NCI-H526 treated with DMSO at 0.1 percent for 48 hours (cell line): ENCODE measurements around the gene LILRA6.
"Not testable (repeated sequence)": the region's sequence is repeated elsewhere in the genome, so short reads cannot be mapped to it uniquely, and the experiment has no call there.

Experiments
- DNase-seq: peaks from one replicate; lab custom pipeline; 2025; lab: John Stamatoyannopoulos, UW

LILRA6 gene

DNA sequence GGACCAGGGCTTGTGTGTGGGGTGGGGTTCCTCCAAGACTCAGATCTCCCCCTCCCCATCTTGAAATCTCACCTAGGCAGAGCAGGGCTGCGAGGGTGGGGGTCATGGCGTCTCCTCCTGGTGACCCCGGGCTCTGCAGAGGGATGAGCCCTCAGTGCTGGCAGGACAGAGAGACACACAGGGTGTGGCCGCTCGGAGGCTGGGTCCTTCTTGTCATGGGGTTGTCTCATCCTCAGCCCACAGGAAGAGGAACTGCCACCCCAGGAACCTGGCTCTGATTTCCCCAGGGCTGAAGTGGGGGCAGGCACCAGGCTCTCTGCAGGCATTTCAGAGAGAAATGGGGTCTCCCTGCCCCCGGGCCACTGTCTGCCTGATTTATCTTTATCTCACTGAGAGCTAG lies at the start of gene LILRA6:
Gene LILRA6 (minus strand): TSS at position 145 of the 400 bp plus-strand sequence.
- DNase-seq, result not testable (repeated sequence)

DNA sequence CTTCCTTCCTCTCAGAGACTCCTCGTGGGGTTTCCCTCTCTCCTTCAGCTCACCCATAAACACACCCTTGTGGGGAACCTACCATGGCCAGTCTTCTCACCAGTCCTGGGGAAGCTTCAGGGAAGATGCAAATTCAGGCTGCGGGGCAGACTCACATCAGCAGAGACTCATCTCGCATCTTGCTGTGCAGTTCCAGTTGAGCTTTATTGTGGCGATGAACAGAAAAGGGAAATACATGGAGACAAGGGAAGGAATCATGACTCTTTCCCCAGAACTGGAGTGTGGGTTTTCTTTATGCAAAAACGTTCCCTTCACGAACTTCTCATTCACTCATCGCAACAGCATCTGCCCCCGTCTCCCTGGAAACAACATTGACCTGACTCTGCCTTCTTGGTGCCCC lies 46.6 kb upstream of the LILRA6 start:
- DNase-seq, result not testable (repeated sequence)

DNA sequence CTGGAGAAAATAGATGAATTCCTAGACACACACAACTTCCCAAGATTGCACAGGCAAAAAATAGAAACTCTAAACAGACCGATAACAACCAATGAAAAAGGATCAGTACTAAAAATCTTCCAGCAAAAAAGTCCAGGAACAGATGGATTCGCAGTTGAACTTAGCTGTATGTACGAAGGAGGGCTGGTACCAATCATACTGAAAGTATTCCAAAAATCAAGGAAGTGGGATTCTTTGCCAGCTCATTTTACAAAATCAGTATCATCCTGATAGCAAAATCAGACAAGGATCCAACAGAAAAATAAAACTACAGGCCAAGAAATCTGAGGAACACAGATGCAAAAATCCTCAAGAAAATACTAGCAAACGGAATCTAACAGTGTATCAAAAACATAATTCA lies 44.9 kb upstream of the LILRA6 start:
- no peak for DNase-seq

GRCh38 chr19:54286283-54286682 lies 43.7 kb upstream of the LILRA6 start:
- DNase-seq, result not testable (repeated sequence)

DNA sequence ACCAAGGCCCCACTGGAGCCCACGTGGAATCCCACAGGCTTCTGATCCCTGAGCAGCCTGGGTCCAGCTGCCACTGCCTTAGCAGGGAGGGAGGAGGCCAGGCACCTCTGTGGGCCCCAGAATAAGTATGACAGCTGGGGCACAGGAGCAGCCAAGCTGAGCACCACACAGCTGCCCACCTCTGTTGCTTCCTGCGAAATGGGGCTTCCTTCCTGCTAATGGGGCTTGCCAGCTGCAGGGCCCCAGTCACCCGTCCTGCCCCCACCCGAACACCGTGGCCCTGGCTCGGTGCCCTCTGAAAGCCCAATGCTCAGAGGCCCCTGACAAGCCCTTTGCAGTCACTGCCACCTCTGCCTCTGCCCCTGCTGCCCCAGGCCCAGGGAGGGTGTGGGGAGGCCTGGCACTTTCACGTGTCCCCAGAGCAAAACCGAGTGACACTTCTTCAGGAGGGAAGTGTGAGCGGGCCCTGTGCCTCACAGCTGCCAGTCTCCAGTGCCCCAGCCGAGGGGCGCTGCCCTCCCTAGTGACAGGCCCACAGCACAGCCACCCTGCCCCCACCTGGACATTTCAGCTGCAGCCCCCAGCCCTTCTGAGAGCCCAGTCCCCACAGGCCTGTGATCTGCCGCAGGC lies 43.0 kb upstream of the LILRA6 start:
- DNase-seq, result not testable (repeated sequence)

DNA sequence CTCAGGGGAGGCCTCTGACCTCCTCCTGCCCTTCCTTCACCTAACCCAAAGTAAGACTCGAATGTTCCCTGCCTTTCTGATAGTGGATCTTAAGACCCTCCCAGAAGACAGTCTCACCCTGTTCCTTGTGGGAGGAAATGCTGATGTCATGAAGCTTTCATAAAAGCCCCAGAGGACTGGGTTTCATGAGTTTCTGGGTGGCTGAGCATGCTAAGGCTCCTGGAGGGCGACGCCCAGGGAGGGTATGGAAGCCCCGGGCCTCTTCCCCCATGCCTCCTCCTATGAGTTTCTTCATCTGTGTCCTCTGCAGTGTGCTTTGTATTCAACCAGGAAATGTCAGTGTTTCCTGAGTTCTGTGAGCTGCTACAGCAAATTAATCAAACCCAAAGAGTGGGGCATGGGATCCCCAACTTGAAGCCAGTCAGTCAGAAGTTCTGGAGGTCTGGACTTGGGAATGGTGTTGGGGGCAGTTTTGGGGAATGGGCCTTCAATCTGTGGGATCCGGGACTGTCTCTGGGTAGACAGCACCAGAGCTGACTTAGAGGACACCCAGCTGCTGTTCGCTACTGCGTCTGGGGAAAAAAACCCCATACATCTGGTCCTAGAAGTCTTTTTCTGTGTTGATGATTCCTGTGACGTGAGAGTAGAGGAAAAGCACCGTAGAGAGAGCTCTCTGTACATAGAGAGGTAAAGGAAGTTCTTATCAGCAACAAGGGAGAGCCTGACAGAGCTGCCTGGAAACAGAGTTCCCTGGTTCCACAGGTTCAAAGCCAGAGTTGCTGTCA lies 40.3 kb upstream of the LILRA6 start:
- no peak for DNase-seq

GRCh38 chr19:54281729-54282075 lies 39.1 kb upstream of the LILRA6 start:
- not testable (repeated sequence) for DNase-seq

DNA sequence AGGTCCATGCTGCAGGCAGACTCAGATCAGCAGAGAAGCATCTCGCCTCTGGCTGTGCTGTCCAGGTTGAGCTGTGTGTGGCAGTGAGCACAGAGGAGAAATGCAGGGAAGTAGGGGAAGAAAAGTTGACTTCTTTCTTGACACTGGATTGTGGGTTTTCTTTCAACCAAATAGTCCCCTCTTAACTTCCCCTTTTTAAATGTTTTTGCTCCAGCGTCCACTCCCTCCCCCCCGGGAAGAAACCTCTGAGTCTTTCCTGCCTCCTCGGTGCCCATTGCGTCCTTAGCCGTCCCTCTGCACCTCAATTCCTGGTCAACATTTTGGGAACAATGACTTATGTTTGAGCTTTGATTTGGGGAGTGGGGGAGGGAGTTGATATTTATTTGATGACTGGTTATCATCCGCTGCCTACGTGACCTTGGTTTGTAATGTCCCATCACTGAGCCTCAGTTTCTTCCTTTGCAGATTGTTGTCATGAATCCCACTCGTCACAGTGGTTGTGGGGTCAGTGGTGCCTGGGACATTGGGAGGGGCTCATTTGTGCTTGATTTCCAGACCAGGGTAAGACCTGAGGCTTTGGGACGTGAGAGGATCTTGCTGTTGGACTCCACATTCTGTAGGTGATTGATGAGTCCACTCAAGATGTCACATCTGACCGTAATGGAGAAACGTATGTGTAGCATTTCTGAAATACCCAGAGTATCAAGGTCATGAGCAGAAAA lies 38.6 kb upstream of the LILRA6 start, which contains the start of gene LILRB2:
Gene LILRB2 (minus strand): TSS at position 104 of the 722 bp plus-strand sequence. CDS start 614 bp downstream, outside the sequence.
- no peak for DNase-seq

DNA sequence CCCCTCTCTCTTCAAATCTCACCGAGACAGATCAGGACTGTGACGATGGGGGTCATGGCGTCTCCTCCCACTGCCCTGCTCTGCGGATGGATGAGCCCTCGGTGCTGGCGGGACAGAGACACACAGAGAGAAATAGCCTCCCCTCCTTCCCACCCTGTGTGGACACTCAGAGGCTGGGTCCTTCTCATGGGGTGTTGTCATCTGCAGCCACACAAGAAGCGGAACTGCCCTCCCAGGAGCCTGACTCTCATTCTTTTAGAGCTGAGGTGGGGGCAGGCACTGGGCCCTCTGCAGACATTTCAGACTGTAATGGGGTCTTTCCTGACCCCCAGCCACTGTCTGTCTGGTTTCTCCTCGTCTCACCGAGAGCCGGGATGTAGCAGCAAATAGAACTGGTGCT lies 37.9 kb upstream of the LILRA6 start:
- not testable (repeated sequence) for DNase-seq

DNA sequence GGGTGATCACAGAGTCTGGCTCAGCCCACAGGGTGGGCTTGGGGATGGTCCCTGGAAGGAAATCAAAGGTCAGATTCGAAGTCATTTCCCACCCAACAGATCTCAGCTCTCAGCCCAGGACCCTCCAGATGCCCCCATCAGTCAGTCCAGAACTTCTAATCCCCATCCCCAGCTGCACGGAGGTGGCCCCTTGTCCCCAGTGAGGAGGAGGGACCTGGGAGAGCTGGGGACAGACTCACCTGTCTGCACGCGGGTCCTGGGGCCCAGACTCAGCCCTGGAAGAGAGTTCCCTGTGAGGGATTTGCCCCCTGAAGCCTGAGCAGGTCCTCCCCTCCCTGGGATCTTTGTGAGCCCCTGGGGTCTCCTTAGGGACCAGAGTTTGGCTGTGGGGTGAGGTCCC lies 37.4 kb upstream of the LILRA6 start:
- DNase-seq, result not testable (repeated sequence)

DNA sequence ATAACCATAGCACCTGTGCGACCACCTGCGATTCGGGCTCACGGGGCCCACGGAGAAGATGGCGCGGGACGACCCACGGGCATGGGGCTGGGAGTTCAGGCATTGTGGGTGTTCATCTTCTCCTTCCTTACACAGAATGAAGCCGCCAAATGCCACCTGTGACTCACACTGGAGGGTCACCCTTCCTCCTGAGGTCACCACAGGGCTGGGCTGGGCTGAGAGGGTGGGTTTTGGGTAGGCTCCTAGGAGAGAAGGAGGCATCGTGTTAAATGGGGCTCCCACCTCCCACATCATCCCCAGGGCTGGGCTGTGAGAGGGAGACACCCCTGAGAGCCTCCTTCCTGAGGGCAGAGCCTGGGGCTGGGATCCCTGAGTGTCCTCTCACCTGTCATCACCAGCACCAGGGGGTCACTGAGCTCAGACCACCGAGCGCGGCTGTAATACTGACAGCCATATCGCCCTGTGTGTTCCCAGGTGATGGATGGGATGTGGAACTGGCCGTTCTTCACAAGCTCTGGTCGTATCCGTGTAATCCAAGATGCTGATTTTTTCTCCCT lies 36.9 kb upstream of the LILRA6 start:
- DNase-seq, result no peak

DNA sequence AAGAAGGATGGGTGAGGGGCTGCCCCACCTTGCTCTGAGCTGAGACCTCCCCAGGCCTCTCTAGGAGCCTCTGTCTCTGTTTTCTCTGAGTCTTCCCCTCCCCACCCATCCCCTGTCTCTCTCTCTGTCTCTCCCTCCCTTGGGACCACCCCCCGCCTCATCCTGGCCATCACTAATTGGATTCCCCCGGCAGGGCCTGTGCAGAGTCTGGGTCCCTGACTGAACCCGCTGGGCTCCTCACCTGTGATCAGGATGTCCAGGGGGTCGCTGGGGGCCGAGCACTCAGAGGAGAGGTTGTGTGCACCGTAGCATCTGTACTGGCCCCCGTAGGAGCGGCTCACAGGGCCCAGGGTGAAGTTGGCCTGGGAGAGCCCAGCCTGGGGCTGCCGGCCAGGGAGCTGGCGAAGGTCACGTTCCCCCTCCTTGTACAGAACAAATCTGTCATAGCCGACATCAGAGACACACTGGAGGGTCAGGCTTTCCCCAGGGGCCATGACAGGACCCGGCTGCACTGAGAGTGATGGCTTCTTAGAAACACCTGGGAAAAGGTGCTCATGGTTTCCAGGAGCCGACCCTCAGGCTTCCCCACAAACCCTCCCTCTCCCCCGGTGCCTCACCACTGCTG lies 36.1 kb upstream of the LILRA6 start:
- DNase-seq, result not testable (repeated sequence)

DNA sequence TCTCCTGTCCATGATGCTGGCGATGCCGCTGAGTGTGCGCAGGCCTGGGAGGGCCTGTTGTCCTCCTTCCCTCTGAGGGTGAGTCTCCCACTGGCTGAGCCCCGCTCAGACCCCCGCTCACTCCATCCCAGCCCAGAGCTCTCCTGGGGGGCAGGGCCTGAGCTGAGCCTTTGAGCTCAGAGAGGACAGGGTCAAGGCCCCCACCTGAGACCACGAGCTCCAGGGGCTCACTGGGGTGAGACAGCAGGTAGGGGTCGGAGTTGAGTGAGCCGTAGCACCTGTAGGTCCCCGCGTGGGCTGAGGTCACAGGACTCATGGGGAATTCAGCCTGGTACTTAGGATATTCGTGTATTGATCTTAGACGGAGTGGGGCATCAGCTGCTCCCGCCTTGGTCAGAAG lies 35.5 kb upstream of the LILRA6 start:
- DNase-seq, result not testable (repeated sequence)

- DNase-seq, result not testable (repeated sequence)
These were observed 34.6 kb upstream of the LILRA6 start for GRCh38 chr19:54277111-54277615.

DNA sequence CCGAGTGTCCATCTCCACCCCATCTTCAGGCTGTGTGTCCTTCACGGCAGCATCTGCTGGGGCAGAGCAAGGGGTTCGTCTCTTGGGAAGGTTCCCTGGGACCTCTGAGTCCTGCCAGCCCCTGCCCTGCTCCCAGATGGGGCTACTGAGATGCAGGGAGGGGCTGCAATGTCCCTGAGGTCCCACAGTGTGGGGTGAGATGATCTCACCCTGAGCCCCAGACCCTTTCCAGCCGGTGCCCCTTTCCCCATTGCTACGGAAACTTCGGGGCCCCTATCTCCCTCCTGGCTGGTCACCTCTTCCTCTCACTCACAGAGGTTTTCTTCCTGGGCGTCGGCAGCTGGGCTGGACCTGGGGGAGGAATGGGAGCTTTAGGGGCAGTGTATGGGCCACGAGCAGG lies 33.4 kb upstream of the LILRA6 start:
- DNase-seq, result no peak

- not testable (repeated sequence) for DNase-seq
These were observed 31.9 kb upstream of the LILRA6 start for GRCh38 chr19:54274516-54274915.

GRCh38 chr19:54273821-54274220 lies 31.2 kb upstream of the LILRA6 start:
- DNase-seq, result no peak

DNA sequence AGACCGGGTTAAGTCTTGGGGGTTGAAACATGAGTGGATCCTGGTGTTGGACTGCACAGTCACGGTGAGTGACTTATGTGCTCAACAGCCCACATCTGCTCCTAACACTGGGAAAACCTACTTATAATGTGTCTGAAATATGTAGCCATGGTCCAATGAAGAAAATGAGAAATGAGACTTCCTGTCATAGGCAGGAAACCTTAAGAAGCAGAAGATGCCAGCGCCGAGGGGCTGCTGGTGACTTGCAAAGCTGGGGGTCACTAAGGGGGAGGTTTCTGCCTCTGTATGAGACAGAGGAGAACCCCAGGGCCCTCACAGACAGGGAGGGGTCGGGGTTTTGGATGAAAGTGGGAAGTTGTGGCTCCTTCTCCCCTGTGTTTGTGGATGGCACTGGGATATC lies 29.6 kb upstream of the LILRA6 start:
- DNase-seq, result not testable (repeated sequence)

GRCh38 chr19:54271587-54271986 lies 29.0 kb upstream of the LILRA6 start:
- DNase-seq, result not testable (repeated sequence)

DNA sequence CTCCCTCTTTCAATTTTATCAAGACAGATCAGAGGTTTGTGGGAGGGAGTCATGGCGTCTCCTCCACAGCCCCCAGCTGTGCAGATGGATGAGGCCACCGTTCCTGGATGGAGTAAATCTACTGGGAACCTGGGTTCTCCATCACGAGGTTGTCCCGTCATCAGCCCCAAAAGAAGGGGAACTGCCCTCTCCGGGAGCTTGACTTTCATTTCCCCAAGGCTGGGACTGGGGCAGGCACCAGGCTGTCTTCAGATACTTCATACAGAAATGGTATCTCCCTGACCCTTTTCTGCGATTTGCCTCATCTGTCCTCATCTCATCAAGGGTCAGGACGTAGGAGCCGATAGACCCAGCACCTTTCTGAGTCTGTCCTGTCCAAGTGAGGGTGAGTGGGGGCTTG lies 28.5 kb upstream of the LILRA6 start:
- DNase-seq, result no peak

GRCh38 chr19:54268936-54269335 lies 26.3 kb upstream of the LILRA6 start:
- DNase-seq, result no peak

DNA sequence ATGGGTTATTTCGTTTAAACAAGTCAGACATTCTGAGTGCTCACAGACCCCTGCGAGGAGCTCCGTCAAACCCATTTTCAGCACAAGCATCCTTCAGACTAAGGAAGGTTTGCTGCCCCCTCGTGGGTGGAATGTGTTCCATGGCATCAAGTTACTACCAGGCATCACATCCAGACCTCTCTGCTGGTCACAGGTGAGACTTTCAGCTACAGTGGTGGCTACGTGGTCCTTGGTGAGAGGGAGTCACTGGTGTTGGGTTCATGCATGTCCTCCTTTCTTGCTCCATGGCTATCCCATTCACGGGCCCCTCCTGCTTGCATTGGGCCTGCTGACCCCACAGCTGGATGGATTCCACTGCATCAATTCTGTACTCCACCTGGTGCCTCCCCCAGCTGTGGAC lies 23.5 kb upstream of the LILRA6 start:
- DNase-seq, result peak; percentile 56
